ENCODE results near the gene CREG2.

Gene CREG2

DNA sequence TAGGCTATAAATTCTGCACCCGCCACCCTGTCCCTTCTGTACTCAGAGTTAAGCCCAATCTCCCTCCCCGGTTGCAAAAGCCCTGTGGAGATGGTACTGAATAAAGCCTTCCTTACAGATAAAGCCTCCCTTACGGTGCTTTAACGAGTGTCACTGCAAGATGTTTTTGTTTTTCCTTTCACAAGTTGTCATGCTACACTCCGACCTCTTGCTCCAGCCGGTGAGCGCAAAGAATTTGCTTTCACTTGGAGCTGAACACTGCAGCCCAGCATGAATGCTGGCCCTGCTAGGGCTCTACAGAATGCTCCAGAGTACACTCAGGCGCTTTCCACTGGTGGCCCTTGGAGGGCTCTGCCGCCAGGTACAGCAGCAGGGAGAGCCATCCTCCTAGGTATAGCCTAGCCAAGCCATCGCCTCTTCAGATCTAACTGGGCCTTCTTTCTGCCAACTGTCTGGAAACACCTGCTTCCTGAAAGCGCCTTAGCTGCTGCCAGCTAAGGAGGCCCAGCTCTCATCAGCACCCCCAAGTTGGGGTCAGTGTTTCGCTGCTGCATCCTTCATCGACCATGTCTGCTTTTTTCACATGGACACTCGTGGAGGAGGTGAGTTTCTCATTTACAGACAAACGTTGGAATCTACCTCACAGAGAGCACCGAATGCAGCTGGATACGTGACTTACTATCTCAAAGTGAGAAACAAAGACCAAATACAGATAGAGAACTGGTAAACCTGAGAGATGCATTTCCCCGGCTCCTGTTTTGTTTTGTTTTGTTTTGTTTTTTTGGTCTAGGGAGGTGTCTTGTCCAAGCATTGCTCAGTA, 13.4 kb upstream of the CREG2 start:
- no peak for TF ChIP-seq ZFP3 (CRISPR knock-in tag; IDR thresholded peaks at IDR 0.05)
- TF ChIP-seq GLIS3 (CRISPR knock-in tag; IDR thresholded peaks at IDR 0.05) = no peak
- no peak for TF ChIP-seq TOX (CRISPR knock-in tag; IDR thresholded peaks at IDR 0.05; ENCODE audit: borderline replicate concordance)
- no peak for TF ChIP-seq ZC3H10 (CRISPR knock-in tag; IDR thresholded peaks at IDR 0.05)
- TF ChIP-seq RARB (CRISPR knock-in tag; IDR thresholded peaks at IDR 0.05) = no peak
- TF ChIP-seq ZNF565 (CRISPR knock-in tag; conservative IDR thresholded peaks at IDR 0.05; ENCODE audit: low read depth) = no peak
- no peak for TF ChIP-seq TCF4 (CRISPR knock-in tag; IDR thresholded peaks at IDR 0.05; ENCODE audit: borderline replicate concordance)
- TF ChIP-seq, protein P1, sequence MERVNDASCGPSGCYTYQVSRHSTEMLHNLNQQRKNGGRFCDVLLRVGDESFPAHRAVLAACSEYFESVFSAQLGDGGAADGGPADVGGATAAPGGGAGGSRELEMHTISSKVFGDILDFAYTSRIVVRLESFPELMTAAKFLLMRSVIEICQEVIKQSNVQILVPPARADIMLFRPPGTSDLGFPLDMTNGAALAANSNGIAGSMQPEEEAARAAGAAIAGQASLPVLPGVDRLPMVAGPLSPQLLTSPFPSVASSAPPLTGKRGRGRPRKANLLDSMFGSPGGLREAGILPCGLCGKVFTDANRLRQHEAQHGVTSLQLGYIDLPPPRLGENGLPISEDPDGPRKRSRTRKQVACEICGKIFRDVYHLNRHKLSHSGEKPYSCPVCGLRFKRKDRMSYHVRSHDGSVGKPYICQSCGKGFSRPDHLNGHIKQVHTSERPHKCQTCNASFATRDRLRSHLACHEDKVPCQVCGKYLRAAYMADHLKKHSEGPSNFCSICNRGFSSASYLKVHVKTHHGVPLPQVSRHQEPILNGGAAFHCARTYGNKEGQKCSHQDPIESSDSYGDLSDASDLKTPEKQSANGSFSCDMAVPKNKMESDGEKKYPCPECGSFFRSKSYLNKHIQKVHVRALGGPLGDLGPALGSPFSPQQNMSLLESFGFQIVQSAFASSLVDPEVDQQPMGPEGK (CRISPR knock-in tag; IDR thresholded peaks at IDR 0.05; ENCODE audit: borderline replicate concordance) = no peak
- TF ChIP-seq, protein P2, sequence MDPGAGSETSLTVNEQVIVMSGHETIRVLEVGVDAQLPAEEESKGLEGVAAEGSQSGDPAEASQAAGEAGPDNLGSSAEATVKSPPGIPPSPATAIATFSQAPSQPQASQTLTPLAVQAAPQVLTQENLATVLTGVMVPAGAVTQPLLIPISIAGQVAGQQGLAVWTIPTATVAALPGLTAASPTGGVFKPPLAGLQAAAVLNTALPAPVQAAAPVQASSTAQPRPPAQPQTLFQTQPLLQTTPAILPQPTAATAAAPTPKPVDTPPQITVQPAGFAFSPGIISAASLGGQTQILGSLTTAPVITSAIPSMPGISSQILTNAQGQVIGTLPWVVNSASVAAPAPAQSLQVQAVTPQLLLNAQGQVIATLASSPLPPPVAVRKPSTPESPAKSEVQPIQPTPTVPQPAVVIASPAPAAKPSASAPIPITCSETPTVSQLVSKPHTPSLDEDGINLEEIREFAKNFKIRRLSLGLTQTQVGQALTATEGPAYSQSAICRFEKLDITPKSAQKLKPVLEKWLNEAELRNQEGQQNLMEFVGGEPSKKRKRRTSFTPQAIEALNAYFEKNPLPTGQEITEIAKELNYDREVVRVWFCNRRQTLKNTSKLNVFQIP (CRISPR knock-in tag; IDR thresholded peaks at IDR 0.05; ENCODE audit: borderline replicate concordance, low read depth) = no peak
- TF ChIP-seq ZNF8 (CRISPR knock-in tag; IDR thresholded peaks at IDR 0.05) = no peak
- no peak for TF ChIP-seq SNAI2 (CRISPR knock-in tag; IDR thresholded peaks at IDR 0.05)
- TF ChIP-seq ZFP30 (CRISPR knock-in tag; IDR thresholded peaks at IDR 0.05) = no peak
- TF ChIP-seq, protein P3, sequence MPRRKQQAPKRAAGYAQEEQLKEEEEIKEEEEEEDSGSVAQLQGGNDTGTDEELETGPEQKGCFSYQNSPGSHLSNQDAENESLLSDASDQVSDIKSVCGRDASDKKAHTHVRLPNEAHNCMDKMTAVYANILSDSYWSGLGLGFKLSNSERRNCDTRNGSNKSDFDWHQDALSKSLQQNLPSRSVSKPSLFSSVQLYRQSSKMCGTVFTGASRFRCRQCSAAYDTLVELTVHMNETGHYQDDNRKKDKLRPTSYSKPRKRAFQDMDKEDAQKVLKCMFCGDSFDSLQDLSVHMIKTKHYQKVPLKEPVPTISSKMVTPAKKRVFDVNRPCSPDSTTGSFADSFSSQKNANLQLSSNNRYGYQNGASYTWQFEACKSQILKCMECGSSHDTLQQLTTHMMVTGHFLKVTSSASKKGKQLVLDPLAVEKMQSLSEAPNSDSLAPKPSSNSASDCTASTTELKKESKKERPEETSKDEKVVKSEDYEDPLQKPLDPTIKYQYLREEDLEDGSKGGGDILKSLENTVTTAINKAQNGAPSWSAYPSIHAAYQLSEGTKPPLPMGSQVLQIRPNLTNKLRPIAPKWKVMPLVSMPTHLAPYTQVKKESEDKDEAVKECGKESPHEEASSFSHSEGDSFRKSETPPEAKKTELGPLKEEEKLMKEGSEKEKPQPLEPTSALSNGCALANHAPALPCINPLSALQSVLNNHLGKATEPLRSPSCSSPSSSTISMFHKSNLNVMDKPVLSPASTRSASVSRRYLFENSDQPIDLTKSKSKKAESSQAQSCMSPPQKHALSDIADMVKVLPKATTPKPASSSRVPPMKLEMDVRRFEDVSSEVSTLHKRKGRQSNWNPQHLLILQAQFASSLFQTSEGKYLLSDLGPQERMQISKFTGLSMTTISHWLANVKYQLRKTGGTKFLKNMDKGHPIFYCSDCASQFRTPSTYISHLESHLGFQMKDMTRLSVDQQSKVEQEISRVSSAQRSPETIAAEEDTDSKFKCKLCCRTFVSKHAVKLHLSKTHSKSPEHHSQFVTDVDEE (CRISPR knock-in tag; IDR thresholded peaks at IDR 0.05) = no peak
- TF ChIP-seq, protein P4, sequence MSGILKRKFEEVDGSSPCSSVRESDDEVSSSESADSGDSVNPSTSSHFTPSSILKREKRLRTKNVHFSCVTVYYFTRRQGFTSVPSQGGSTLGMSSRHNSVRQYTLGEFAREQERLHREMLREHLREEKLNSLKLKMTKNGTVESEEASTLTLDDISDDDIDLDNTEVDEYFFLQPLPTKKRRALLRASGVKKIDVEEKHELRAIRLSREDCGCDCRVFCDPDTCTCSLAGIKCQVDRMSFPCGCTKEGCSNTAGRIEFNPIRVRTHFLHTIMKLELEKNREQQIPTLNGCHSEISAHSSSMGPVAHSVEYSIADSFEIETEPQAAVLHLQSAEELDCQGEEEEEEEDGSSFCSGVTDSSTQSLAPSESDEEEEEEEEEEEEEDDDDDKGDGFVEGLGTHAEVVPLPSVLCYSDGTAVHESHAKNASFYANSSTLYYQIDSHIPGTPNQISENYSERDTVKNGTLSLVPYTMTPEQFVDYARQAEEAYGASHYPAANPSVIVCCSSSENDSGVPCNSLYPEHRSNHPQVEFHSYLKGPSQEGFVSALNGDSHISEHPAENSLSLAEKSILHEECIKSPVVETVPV (CRISPR knock-in tag; IDR thresholded peaks at IDR 0.05) = no peak
- no peak for ATAC-seq

DNA sequence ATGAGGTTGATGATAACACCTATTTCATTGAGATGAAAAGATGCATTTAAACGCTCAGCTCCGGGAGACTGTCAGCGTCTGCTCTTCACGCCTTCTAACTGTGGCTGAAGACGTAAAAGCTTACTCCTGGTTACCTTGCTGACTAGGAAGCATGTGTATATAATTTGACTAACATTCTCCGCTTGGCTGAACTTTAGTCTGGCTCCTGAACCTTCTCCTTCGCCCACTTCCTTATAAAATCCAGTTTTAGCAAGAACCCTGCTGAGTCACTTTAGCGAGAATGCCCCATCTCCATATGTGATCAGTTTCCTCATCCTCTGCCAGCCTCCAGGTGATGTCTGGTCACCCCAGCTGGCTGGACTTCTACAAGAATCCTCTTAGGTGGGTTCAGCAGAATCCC, 12.7 kb upstream of the CREG2 start:
- no peak for TF ChIP-seq ISL1 (CRISPR knock-in tag; IDR thresholded peaks at IDR 0.05)
- TF ChIP-seq TOX (CRISPR knock-in tag; IDR thresholded peaks at IDR 0.05; ENCODE audit: borderline replicate concordance) = no peak
- no peak for ATAC-seq

DNA sequence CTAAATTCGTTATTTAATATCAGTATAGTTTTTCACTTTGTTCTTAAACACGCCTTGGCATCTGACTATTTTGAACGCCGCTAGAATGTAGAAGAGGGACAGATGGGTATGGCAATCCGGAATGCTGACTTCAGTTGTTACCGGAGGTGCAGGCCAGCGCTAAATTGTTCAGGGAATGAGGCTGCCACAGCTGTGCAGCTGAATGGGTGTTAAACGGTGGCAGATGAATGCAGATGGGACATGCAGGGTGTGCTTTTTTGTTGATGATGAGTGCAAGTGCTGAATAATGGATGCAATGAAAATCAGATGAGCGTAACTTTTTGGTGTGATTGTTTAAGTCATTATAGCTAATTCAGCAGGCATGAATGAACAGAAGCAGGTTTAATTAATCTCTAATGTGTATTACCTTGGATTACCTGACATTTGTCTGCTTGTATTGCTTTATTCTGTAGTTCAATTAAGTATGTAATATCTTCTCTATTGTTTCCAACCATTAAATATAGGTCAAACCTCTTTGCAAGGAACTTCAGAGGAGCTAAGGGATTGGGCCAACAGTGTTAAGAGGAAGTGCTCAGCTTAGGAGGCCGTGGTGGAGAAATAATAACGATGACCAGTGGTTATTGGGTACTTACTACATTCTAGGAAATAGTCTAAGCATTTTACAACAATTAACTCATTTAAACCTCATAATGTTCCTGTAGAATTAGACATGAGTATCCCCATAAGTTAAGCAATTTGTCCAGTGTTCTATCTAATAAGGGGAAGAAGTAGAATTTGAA, 11.9 kb upstream of the CREG2 start:
- ATAC-seq = no peak
- TF ChIP-seq ZFP30 (CRISPR knock-in tag; IDR thresholded peaks at IDR 0.05) (no peak), SNAI2 (CRISPR knock-in tag; IDR thresholded peaks at IDR 0.05) (no peak), CSDC2 (CRISPR knock-in tag; IDR thresholded peaks at IDR 0.05) (no peak), TOX (CRISPR knock-in tag; IDR thresholded peaks at IDR 0.05; ENCODE audit: borderline replicate concordance) (no peak), PPARA (CRISPR knock-in tag; IDR thresholded peaks at IDR 0.05; ENCODE audit: borderline replicate concordance) (no peak), BACH2 (CRISPR knock-in tag; IDR thresholded peaks at IDR 0.05; ENCODE audit: borderline replicate concordance) (no peak)
- TF ChIP-seq, protein P1 (CRISPR knock-in tag; IDR thresholded peaks at IDR 0.05; ENCODE audit: borderline replicate concordance) = no peak
- TF ChIP-seq, protein P4 (CRISPR knock-in tag; IDR thresholded peaks at IDR 0.05) = no peak

Measured in SK-N-SH treated with all-trans-retinoic acid at 6 μM for 48 hours (cell line).